HepG2 (cell line): ENCODE measurements around the gene ABI2. TPM values are rescaled to one million over a fixed set of nuclear protein-coding genes. Genes with fewer than 3 reads are reported as not detected.
A peak's percentile ranks its signal among the peaks of the same experiment; 100 is the strongest.

Source experiments
- ATAC-seq: fragments of 200-7000 bp; cut with Tn5 transposase; 3 replicates; pipeline ENCODE4 v1.9.1; 2020; ENCODE audit warnings: mild to moderate bottlenecking, moderate library complexity
- BruUV-seq: library from RNA; stranded (reverse); fragments of 400-500 nt; replicated peaks from 2 replicates; lab custom pipeline; 2021; lab: Mats Ljungman, UMichigan
- CTCF ChIA-PET: fragments of 300-600 bp; formaldehyde crosslinking; extraction: SDS; loops from one replicate; lab custom pipeline; 2021; ENCODE audit warnings: low total read pairs, inconsistent platforms, low intra/inter-chr PET ratio; lab: Yijun Ruan, JAX
- POLR2A ChIA-PET: fragments of 350-600 bp; sonication (Branson Sonifier 250); formaldehyde crosslinking; loops from one replicate; lab custom pipeline; 2020; ENCODE audit warnings: antibody characterized with exemption, inconsistent platforms; lab: Yijun Ruan, JAX
- DNase-seq: peaks from one replicate; pipeline ENCODE4 v3.0.0-alpha.2; 2015; ENCODE audit warnings: low spot score
- FAIRE-seq: peaks from 3 replicates; lab custom pipeline; 2011; peaks lifted over from hg19 to GRCh38; lab: Jason Lieb, UNC
- H2AFZ ChIP-seq: one replicate; pipeline ENCODE4 v1.6.1; 2011; ENCODE audit warnings: low read length, inconsistent platforms
- H3K27ac ChIP-seq: fragments of 300-600 bp; 3 replicates; pipeline ENCODE4 v1.8.0; 2011; ENCODE audit warnings: mixed run types, mild to moderate bottlenecking, mixed read lengths, low read length, inconsistent platforms; ENCODE audit not compliant: insufficient read depth; ENCODE audit errors: extremely low read length
- H3K27me3 ChIP-seq, 2 experiments: fragments of 200-600 bp in 1 of 2; 2 replicates in 1 of 2; 3 replicates in 1 of 2; pipeline versions ENCODE4 v1.6.0 to v1.8.0; 2011; ENCODE audit warnings: low read length in 2 of 2, mild to moderate bottlenecking in 2 of 2, moderate library complexity in 2 of 2, inconsistent platforms in 1 of 2; ENCODE audit not compliant: insufficient read depth in 2 of 2, control insufficient read depth in 1 of 2
- H3K36me3 ChIP-seq, 2 experiments: fragments of 200-600 bp in 1 of 2; replicated peaks in 1 of 2; 2 replicates in 1 of 2; 3 replicates in 1 of 2; pipeline versions ENCODE4 v1.5.1 to v1.8.0; 2011; ENCODE audit warnings: low read length in 2 of 2, inconsistent platforms in 1 of 2; ENCODE audit not compliant: insufficient read depth in 2 of 2, control insufficient read depth in 1 of 2
- H3K4me1 ChIP-seq: 2 replicates; pipeline ENCODE4 v1.5.1; 2012; ENCODE audit warnings: low read length, inconsistent platforms; ENCODE audit not compliant: insufficient read depth
- H3K4me2 ChIP-seq: 2 replicates; pipeline ENCODE4 v1.6.0; 2011; ENCODE audit warnings: low read depth, low read length, inconsistent platforms
- H3K4me3 ChIP-seq, 3 experiments: fragments of 200-600 bp in 1 of 3; sonication (generic), shearing (Covaris generic) in 1 of 3; replicated peaks in 1 of 3; 2 replicates each; pipeline ENCODE4 v1.5.1; 2011 to 2016; ENCODE audit warnings: low read length in 3 of 3, inconsistent platforms in 2 of 3, low read depth in 2 of 3, mild to moderate bottlenecking in 2 of 3, control low read depth in 1 of 3, mixed read lengths in 1 of 3; ENCODE audit not compliant: insufficient read depth in 1 of 3
- H3K79me2 ChIP-seq: one replicate; pipeline ENCODE4 v1.6.1; 2011; ENCODE audit warnings: low read length, inconsistent platforms; ENCODE audit not compliant: insufficient read depth
- H3K9ac ChIP-seq: 2 replicates; pipeline ENCODE4 v1.6.0; 2011; ENCODE audit warnings: mild to moderate bottlenecking, low read depth, low read length, inconsistent platforms; ENCODE audit not compliant: insufficient read depth
- H3K9me3 ChIP-seq: 2 replicates; pipeline ENCODE4 v1.5.1; 2012; ENCODE audit warnings: mild to moderate bottlenecking, low read length
- H4K20me1 ChIP-seq: 2 replicates; pipeline ENCODE4 v1.6.0; 2011; ENCODE audit warnings: inconsistent platforms, mild to moderate bottlenecking, low read length, moderate library complexity; ENCODE audit not compliant: insufficient read depth
- MAFF ChIP-seq: IDR thresholded peaks from 2 replicates; pipeline ENCODE4 v1.6.1; 2011; ENCODE audit warnings: low read depth, low read length, improper control_type of control experiment
- MAFK ChIP-seq, 2 experiments: IDR thresholded peaks in 1 of 2; conservative IDR thresholded peaks in 1 of 2; 2 replicates each; pipeline ENCODE4 v1.6.1; 2011; ENCODE audit warnings: improper control_type of control experiment in 2 of 2, low read length in 2 of 2
- TCF12 ChIP-seq, 2 experiments: fragments of 450-650 bp in 1 of 2; sonication (generic) in 1 of 2; formaldehyde crosslinking in 1 of 2; IDR thresholded peaks; 2 replicates each; pipeline versions ENCODE4 v1.6.1 to v1.8.0; 2017 to 2022; ENCODE audit warnings: antibody characterized with exemption in 1 of 2, mild to moderate bottlenecking in 1 of 2, missing genetic modification reagents in 1 of 2, moderate library complexity in 1 of 2
- TOPORS ChIP-seq: sonication (generic); formaldehyde crosslinking; IDR thresholded peaks from 2 replicates; pipeline ENCODE4 v1.8.0; 2023; ENCODE audit warnings: mild to moderate bottlenecking, missing genetic modification reagents
- WGBS: methylation state at CpG from one replicate; pipeline ENCODE4 v1.1.6; 2017; ENCODE audit warnings: low lambda C conversion rate; 5-methylcytosine and 5-hydroxymethylcytosine counted together
- in situ Hi-C: cut with HindIII; loops from 2 replicates; pipeline ENCODE4 v1.10.0; 2017; ENCODE audit warnings: low pct_unique_long_range_greater_than_20kb; ENCODE audit not compliant: extremely low pct_ligation_motif_present
- intact Hi-C: fragments of 100-400 bp; cut with micrococcal nuclease; formaldehyde crosslinking; loops from one replicate; pipeline ENCODE4 v1.10.0; 2022; ENCODE audit not compliant: unreplicated experiment
- polyA plus RNA-seq, 8 experiments: library from polyadenylated mRNA; depleted of rRNA in 3 of 8; stranded (reverse) in 7 of 8; unstranded in 1 of 8; fragments of >200 nt; fragmentation: Illumina TruSeq in 4 of 8; extraction: Trizol in 4 of 8; gene quantifications; 2 replicates each; pipeline versions ENCODE4 v1.2.1 to v1.2.3, GENCODE V29; 2011 to 2016; ENCODE audit warnings: low read depth in 4 of 8, missing spikeins in 1 of 8, mixed read lengths in 1 of 8; ENCODE audit not compliant: insufficient read depth in 1 of 8
- total RNA-seq, 5 experiments: library from RNA; depleted of rRNA; stranded (reverse); fragments of >200 nt; fragmentation: Illumina TruSeq; extraction: Trizol; gene quantifications; 2 replicates each; pipeline ENCODE4 v1.2.3, GENCODE V29; 2016; ENCODE audit warnings: low read depth in 1 of 5
- TF ChIP-seq, protein P1 (sequence below): IDR thresholded peaks from 2 replicates; pipeline ENCODE4 v1.6.1; 2012; ENCODE audit warnings: low read length, improper control_type of control experiment

ABI2 gene
- total and polyA plus RNA-seq, 2 of the 13 experiments (the other 11 are each of a cell fraction or from before 2014, with no cell fraction given) = 28.4 to 32.4 TPM

DNA sequence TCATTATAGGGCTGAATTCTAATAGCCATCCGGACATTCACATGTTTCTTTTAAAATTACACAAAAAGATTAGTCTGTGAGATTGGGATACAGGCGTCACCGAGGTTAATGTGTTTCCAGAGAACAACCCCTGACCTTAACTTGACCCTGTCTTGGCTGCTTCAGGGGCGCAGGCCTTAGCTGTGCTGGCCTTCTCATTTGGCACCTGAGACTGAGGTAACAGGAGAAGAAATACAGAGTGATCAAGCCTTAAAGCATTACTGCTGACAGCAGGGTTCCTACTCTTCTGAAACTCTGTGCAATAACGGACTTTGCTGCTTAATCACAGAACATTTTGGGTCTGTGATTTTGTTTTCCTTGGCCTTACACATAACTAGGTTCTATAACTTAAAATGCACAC, 114.3 kb downstream of the ABI2 start (continued):
- TF ChIP-seq, protein P1, sequence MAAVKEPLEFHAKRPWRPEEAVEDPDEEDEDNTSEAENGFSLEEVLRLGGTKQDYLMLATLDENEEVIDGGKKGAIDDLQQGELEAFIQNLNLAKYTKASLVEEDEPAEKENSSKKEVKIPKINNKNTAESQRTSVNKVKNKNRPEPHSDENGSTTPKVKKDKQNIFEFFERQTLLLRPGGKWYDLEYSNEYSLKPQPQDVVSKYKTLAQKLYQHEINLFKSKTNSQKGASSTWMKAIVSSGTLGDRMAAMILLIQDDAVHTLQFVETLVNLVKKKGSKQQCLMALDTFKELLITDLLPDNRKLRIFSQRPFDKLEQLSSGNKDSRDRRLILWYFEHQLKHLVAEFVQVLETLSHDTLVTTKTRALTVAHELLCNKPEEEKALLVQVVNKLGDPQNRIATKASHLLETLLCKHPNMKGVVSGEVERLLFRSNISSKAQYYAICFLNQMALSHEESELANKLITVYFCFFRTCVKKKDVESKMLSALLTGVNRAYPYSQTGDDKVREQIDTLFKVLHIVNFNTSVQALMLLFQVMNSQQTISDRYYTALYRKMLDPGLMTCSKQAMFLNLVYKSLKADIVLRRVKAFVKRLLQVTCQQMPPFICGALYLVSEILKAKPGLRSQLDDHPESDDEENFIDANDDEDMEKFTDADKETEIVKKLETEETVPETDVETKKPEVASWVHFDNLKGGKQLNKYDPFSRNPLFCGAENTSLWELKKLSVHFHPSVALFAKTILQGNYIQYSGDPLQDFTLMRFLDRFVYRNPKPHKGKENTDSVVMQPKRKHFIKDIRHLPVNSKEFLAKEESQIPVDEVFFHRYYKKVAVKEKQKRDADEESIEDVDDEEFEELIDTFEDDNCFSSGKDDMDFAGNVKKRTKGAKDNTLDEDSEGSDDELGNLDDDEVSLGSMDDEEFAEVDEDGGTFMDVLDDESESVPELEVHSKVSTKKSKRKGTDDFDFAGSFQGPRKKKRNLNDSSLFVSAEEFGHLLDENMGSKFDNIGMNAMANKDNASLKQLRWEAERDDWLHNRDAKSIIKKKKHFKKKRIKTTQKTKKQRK = no peak

DNA sequence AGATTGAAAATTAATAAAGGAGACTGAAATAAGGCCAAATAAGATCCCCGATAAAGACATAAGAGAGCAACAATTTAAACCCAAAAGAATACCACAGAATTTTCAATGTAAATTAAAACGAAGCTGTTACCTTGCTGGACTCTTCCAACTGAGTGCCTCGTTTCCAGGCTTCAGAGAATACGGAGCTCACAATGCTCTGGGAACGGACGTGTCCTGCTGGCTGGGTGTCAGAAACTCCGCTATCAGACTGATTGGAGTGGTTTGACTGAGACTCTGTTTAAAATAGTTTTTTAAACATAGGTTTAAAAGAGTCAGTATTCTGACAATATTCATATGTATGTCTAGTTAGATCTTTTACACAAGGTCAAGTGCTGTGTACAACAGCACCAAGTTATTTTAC, 116.5 kb downstream of the ABI2 start:
- POLR2A ChIA-PET = no interaction called here
- H3K4me1 ChIP-seq = 0 out of 2 replicates have a peak, but pooled peaks cover 9% of the 10 kb centered on the region
- no peak overlapping the region for H3K4me3 ChIP-seq
- intact Hi-C loops (no loop called here), in situ Hi-C loops (no loop called here)
- H3K79me2 ChIP-seq = no peaks in the 10 kb centered on the region
- no peak for TF ChIP-seq TOPORS (CRISPR knock-in tag)
- ATAC-seq (no peak), DNase-seq (no peak), FAIRE-seq (no peak)
- BruUV-seq = no TSS peak
- no peak overlapping the region for H2AFZ ChIP-seq
- H3K36me3 ChIP-seq = peaks cover 16 to 55% of the 10 kb centered on the region in 2 experiments
- no peak overlapping the region for H3K4me2 ChIP-seq
- H3K27me3 ChIP-seq = no peaks in the 10 kb centered on the region
- CTCF ChIA-PET = no interaction called here
- WGBS = 97% methylated on average over 7 of the region's 7 CpGs
- no peak overlapping the region for H3K27ac ChIP-seq
- H4K20me1 ChIP-seq = no peaks in the 10 kb centered on the region
- H3K9ac ChIP-seq = no peak overlapping the region
- no peaks in the 10 kb centered on the region for H3K9me3 ChIP-seq

DNA sequence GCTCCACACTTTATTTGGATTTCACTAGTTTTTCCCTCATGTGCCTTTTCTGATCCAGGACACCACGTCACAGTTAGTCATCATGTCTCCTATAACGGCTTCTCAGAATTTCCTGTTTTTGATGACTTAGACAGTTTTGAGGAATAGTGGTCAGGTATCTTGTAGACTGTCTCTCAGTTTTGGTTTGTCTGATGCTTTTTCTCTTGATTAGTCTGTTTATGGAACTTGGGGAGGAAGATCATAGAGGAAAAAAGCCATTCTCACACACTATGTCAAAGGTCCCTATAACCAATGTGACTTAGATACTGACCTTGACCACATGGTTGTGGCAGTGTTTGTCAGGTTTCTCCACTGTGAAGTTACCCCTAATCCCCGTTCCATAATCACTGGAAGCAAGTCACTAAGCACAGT, 117.9 kb downstream of the ABI2 start:
- Histone ChIP-seq H3K9ac (no peak overlapping the region), H3K4me3 (no peak overlapping the region), H3K4me1 (peaks cover 16% of the 10 kb centered on the region; the same call in 1 of the 2 replicates), H2AFZ (no peak overlapping the region), H3K9me3 (no peaks in the 10 kb centered on the region), H3K4me2 (no peak overlapping the region), H3K36me3 (peaks cover 10 to 59% of the 10 kb centered on the region in 2 experiments), H3K27ac (no peak overlapping the region), H4K20me1 (no peaks in the 10 kb centered on the region), H3K79me2 (no peaks in the 10 kb centered on the region), H3K27me3 (no peaks in the 10 kb centered on the region)
- 94% methylated on average over 3 of the region's 3 CpGs for WGBS
- peak; percentile 72 for TF ChIP-seq MAFF
- no peak for TF ChIP-seq TCF12 (IDR thresholded peaks at IDR 0.05)
- TF ChIP-seq TCF12 (CRISPR knock-in tag; IDR thresholded peaks at IDR 0.05) = no peak
- TF ChIP-seq MAFK (conservative IDR thresholded peaks at IDR 0.05 in 1 of 2, IDR thresholded peaks at IDR 0.05 in 1 of 2; ENCODE audit: low read length in 2 of 2) = peak; percentile 88 to 89
- intact Hi-C loops = no loop called here
- BruUV-seq = no TSS peak
- POLR2A ChIA-PET = no interaction called here
- FAIRE-seq (no peak), DNase-seq (no peak), ATAC-seq (peak; percentile 60)
- in situ Hi-C loops = no loop called here
- CTCF ChIA-PET = no interaction called here
